ENCODE results near the gene PRX. TPM values are rescaled to one million over a fixed set of nuclear protein-coding genes. Genes with fewer than 3 reads are reported as not detected.
"Not testable (repeated sequence)": the region's sequence is repeated elsewhere in the genome, so short reads cannot be mapped to it uniquely, and the experiment has no call there.

PRX gene, protein sequence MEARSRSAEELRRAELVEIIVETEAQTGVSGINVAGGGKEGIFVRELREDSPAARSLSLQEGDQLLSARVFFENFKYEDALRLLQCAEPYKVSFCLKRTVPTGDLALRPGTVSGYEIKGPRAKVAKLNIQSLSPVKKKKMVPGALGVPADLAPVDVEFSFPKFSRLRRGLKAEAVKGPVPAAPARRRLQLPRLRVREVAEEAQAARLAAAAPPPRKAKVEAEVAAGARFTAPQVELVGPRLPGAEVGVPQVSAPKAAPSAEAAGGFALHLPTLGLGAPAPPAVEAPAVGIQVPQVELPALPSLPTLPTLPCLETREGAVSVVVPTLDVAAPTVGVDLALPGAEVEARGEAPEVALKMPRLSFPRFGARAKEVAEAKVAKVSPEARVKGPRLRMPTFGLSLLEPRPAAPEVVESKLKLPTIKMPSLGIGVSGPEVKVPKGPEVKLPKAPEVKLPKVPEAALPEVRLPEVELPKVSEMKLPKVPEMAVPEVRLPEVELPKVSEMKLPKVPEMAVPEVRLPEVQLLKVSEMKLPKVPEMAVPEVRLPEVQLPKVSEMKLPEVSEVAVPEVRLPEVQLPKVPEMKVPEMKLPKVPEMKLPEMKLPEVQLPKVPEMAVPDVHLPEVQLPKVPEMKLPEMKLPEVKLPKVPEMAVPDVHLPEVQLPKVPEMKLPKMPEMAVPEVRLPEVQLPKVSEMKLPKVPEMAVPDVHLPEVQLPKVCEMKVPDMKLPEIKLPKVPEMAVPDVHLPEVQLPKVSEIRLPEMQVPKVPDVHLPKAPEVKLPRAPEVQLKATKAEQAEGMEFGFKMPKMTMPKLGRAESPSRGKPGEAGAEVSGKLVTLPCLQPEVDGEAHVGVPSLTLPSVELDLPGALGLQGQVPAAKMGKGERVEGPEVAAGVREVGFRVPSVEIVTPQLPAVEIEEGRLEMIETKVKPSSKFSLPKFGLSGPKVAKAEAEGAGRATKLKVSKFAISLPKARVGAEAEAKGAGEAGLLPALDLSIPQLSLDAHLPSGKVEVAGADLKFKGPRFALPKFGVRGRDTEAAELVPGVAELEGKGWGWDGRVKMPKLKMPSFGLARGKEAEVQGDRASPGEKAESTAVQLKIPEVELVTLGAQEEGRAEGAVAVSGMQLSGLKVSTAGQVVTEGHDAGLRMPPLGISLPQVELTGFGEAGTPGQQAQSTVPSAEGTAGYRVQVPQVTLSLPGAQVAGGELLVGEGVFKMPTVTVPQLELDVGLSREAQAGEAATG (N-terminal part only)
- total RNA-seq (10 to 100 TPM; 28.7 to 51.7 TPM), polyA plus RNA-seq (ENCODE audit: insufficient read length in 2 of 2) (1 to 10 TPM; 6.1 to 9.7 TPM)
- long read RNA-seq, donor 1, full-length matches to known transcripts, result 2 of 2 reads
- long read RNA-seq, donor 1, partial matches to known transcripts, result 0 of 2 reads
- long read RNA-seq, donor 1, other reads (novel, unspliced or antisense), result 0 of 2 reads
- long read RNA-seq, donor 2, result 0 reads
- long read RNA-seq, donor 3, result 0 reads
- long read RNA-seq, donor 4, result 0 reads

DNA sequence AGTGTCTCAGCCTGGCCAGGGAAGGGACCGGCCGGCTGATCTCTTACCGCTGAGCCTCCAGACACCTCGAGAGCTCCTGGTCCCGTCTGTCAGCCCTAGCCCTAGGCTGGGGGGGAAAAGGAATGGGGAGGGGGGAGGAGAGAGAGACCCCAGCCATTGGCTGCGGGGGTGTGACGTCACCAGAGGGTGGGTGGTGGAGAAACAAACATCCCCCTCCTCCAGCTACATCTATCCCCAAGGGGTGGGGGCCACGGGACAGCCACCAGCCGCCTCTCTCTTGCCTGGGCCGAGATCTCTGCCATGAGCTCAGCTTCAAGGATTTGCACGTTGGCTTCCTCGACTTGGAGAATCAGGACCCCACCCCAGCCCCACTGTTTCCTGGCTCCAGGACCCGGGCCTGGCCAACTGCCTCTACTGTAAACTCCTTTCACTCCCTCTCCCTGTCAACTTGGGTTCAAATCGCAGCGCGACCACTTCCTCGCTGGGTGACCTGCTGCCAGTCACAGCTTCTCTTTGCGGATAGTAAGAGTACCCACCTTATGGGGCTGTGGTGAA lies at the start of gene PRX:
Gene PRX (minus strand): TSS at position 88 of the 555 bp plus-strand sequence. CDS start 5,446 bp downstream, outside the sequence.
- H3K9me3 ChIP-seq (ENCODE audit: control insufficient read depth, insufficient read depth, low read length), result no peaks in the 10 kb centered on the region
- WGBS (ENCODE audit: insufficient coverage), result 26% methylated on average over 11 of the region's 18 CpGs
- peaks cover 37% of the 10 kb centered on the region for H3K4me1 ChIP-seq (ENCODE audit: control insufficient read depth, insufficient read depth, low read length)
- peak within 1 kb of the TSS; percentile 61 for H3K27ac ChIP-seq (ENCODE audit: low read depth, low read length)
- no peaks in the 10 kb centered on the region for H3K27me3 ChIP-seq (ENCODE audit: control insufficient read depth, insufficient read depth, low read length)
- H3K36me3 ChIP-seq (ENCODE audit: control insufficient read depth, insufficient read depth, low read length), result no peaks in the 10 kb centered on the region
- H3K4me3 ChIP-seq (ENCODE audit: low read depth, low read length), result peak within 1 kb of the TSS; percentile 12
- peak in 2 of 6 donors; percentile 12 to 68 for DNase-seq (ENCODE audit: low read depth in 4 of 6, low spot score in 6 of 6)

DNA sequence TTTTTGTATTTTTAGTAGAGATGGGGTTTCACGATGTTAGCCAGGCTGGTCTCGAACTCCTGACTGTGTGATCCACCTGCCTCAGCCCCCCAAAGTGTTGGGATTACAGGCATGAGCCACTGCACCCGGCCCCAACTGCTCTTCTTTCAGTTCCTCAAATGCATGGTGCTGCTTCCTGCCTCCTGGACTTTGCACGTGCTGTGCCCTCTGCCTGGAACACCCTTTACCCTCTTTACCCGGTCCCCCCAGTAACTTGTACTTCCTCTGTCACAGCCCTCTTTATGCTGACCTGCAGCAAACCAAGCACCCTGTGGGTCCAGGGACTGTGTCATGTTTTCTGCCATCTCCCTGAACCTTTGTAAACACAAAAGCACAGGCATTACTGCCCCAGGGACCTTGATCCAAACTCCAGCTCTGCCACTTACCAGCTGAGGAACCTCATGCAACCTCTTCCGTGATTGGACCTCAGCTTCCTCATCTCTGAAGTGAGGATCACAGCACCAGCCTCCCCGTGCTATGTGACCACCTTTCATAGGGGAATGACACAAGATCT lies 48.6 kb upstream of the PRX start:
- no peak overlapping the region for H3K4me3 ChIP-seq (ENCODE audit: low read depth, low read length)
- peaks cover 22% of the 10 kb centered on the region for H3K4me1 ChIP-seq (ENCODE audit: control insufficient read depth, insufficient read depth, low read length)
- H3K9me3 ChIP-seq (ENCODE audit: control insufficient read depth, insufficient read depth, low read length), result no peaks in the 10 kb centered on the region
- H3K27ac ChIP-seq (ENCODE audit: low read depth, low read length), result no peak overlapping the region
- no peaks in the 10 kb centered on the region for H3K27me3 ChIP-seq (ENCODE audit: control insufficient read depth, insufficient read depth, low read length)
- 83% methylated on average over 6 of the region's 7 CpGs for WGBS (ENCODE audit: insufficient coverage)
- H3K36me3 ChIP-seq (ENCODE audit: control insufficient read depth, insufficient read depth, low read length), result no peaks in the 10 kb centered on the region
- no peak for DNase-seq (ENCODE audit: low read depth in 4 of 6, low spot score in 6 of 6)

DNA sequence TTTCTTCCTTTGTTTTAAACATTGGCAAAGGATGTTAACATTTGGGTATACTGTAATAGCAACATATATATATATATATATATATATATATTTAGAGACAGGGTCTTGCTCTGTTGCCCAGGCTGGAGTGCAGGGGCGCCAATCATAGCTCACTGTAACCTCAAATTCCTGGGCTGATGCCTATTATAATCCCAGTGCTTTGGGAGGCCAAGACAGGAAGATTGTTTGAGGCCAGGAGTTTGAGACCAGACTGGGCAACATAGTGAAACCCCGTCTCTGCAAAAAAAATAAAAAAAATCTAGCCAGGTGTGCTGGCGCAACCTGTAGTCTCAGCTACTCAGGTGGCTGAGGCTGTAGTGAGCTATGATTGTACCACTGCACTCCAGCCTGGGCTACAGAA lies 47.0 kb upstream of the PRX start:
- Histone ChIP-seq H3K27ac (ENCODE audit: low read depth, low read length) (no peak overlapping the region), H3K27me3 (ENCODE audit: control insufficient read depth, insufficient read depth, low read length) (no peaks in the 10 kb centered on the region), H3K4me3 (ENCODE audit: low read depth, low read length) (no peak overlapping the region), H3K9me3 (ENCODE audit: control insufficient read depth, insufficient read depth, low read length) (no peaks in the 10 kb centered on the region), H3K36me3 (ENCODE audit: control insufficient read depth, insufficient read depth, low read length) (no peaks in the 10 kb centered on the region), H3K4me1 (ENCODE audit: control insufficient read depth, insufficient read depth, low read length) (peaks cover 7% of the 10 kb centered on the region)
- DNase-seq (ENCODE audit: low read depth in 4 of 6, low spot score in 6 of 6), result no peak
- 100% methylated on average over 1 of the region's 3 CpGs for WGBS (ENCODE audit: insufficient coverage)

DNA sequence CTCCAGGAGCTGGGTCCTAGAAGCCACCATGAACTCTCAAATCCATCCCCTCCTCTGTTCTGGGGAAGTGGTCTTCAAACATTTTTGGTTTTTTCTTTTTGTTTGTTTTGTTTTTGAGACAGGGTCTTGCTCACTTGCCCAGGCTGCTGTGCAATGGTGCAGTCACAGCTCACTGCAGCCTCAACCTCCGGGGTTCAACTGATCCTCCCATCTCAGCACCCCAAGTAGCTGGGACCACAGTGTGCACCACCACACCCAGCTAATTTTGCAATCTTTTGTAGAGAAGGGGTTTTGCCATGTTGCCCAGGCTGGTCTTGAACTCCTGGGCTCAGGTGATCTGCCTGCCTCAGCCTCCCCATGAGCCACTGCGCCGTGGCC lies 45.4 kb upstream of the PRX start:
- H3K9me3 ChIP-seq (ENCODE audit: control insufficient read depth, insufficient read depth, low read length), result no peaks in the 10 kb centered on the region
- H3K27ac ChIP-seq (ENCODE audit: low read depth, low read length), result no peak overlapping the region
- H3K4me1 ChIP-seq (ENCODE audit: control insufficient read depth, insufficient read depth, low read length), result no peaks in the 10 kb centered on the region
- H3K4me3 ChIP-seq (ENCODE audit: low read depth, low read length), result no peak overlapping the region
- H3K36me3 ChIP-seq (ENCODE audit: control insufficient read depth, insufficient read depth, low read length), result no peaks in the 10 kb centered on the region
- 100% methylated on average over 1 of the region's 3 CpGs for WGBS (ENCODE audit: insufficient coverage)
- DNase-seq (ENCODE audit: low read depth in 4 of 6, low spot score in 6 of 6), result no peak
- no peaks in the 10 kb centered on the region for H3K27me3 ChIP-seq (ENCODE audit: control insufficient read depth, insufficient read depth, low read length)

DNA sequence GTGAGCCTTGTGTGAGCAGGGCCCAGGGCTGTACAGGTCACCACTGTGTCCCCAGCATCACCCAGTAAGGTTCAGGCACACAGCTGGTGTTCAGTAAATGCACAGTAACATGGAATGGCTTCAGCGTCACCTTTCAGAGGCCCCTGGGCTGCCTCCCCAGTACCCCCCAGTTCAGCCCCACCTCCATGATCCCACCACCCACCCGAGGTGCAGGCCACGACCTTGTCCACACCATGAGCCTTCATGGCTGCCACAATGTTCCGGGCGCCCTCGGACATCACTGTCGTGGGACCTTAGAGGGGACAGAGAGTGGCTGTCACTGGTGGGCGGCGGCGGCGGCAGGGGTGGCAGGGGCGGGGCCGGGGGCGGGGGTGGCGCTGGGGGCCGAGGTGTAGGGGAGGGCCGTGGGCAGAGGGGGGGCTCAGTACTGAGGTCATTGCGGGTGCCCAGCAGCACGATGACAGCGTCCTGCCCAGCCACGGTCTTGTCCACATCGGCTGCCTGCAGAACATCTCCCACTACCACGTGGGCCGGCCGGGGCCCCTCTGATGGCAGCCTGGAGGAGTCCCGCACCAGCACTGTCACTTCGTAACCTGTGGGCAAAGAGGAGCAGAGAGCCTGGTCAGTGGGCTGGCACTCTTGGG lies 44.9 kb upstream of the PRX start:
- WGBS (ENCODE audit: insufficient coverage), result 88% methylated on average over 16 of the region's 27 CpGs
- Histone ChIP-seq H3K9me3 (ENCODE audit: control insufficient read depth, insufficient read depth, low read length) (no peaks in the 10 kb centered on the region), H3K4me3 (ENCODE audit: low read depth, low read length) (no peak overlapping the region), H3K36me3 (ENCODE audit: control insufficient read depth, insufficient read depth, low read length) (no peaks in the 10 kb centered on the region), H3K27ac (ENCODE audit: low read depth, low read length) (no peak overlapping the region), H3K27me3 (ENCODE audit: control insufficient read depth, insufficient read depth, low read length) (no peaks in the 10 kb centered on the region), H3K4me1 (ENCODE audit: control insufficient read depth, insufficient read depth, low read length) (no peaks in the 10 kb centered on the region)
- DNase-seq (ENCODE audit: low read depth in 4 of 6, low spot score in 6 of 6), result no peak

DNA sequence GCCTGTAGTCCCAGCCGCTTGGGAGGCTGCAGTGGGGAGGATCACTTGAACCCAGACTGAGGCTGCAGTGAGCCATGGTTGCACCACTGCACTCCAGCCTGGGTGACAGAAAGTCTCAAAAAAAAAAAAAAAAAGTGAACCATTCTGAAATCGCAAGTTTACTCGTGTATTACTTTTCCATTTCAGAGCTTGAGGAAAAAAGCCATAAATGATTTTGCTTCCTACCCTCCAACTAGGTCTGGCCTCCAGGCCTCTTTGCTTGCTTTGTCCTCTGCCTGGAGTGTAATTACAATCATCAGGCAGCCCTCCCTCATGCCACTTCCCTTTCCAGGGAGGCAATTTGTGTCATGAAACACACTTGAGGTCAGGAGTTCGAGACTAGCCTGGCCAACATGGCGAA lies 43.9 kb upstream of the PRX start:
- 93% methylated on average over 3 of the region's 5 CpGs for WGBS (ENCODE audit: insufficient coverage)
- Histone ChIP-seq H3K4me3 (ENCODE audit: low read depth, low read length) (no peak overlapping the region), H3K36me3 (ENCODE audit: control insufficient read depth, insufficient read depth, low read length) (no peaks in the 10 kb centered on the region), H3K9me3 (ENCODE audit: control insufficient read depth, insufficient read depth, low read length) (no peaks in the 10 kb centered on the region), H3K4me1 (ENCODE audit: control insufficient read depth, insufficient read depth, low read length) (no peaks in the 10 kb centered on the region), H3K27me3 (ENCODE audit: control insufficient read depth, insufficient read depth, low read length) (no peaks in the 10 kb centered on the region), H3K27ac (ENCODE audit: low read depth, low read length) (no peak overlapping the region)
- no peak for DNase-seq (ENCODE audit: low read depth in 4 of 6, low spot score in 6 of 6)

DNA sequence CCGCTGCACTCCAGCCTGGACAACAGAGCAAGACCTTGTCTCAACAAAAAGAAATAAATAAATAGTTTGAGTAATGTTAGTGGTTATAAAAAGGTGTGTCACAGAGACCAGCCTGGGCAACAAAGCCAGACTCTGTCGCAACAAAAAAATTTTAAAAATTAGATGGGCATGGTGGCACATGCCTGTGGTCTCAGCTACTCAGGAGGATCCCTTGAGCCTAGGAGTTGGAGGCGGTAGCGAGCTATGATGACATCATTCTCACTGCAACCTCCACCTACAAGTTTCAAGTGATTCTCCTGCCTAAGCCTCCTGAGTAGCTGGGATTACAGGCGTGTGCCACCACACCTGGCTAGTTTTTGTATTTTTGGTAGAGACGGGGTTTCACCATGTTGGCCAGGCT lies 40.8 kb upstream of the PRX start:
- H3K4me3 ChIP-seq (ENCODE audit: low read depth, low read length); H3K4me1 ChIP-seq (ENCODE audit: control insufficient read depth, insufficient read depth, low read length); H3K9me3 ChIP-seq (ENCODE audit: control insufficient read depth, insufficient read depth, low read length); H3K27me3 ChIP-seq (ENCODE audit: control insufficient read depth, insufficient read depth, low read length); H3K27ac ChIP-seq (ENCODE audit: low read depth, low read length); H3K36me3 ChIP-seq (ENCODE audit: control insufficient read depth, insufficient read depth, low read length); DNase-seq (ENCODE audit: low read depth in 4 of 6, low spot score in 6 of 6): not testable (repeated sequence)
- WGBS (ENCODE audit: insufficient coverage), result 95% methylated on average over 4 of the region's 6 CpGs

DNA sequence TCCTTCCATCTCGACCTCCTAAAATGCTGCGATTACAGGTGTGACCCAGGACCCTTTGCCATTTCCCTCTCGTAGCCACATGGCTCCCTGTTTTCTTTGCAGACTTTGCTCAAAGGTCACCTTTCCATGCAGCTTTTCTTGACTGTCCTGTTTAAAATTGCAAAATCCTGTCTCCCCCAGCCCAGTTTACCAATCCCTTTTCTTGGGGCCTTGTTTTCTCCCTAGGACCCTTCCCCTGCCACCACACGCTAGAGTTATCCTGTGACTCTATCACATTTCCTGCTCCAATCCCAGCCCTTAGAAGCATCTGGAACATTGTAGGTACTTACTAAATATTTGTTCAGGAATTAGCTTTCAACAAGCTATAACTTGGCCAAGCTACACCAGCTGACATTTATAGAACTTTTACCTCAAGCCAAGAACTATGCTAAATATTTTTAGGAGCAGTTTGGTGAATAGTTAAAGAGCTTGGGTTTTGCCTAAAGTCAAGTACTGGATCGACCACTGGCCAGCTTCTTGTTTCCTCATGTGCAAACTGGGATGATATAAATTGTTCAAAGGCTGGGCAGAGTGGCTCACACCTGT lies 40.1 kb upstream of the PRX start:
- 95% methylated on average over 4 of the region's 5 CpGs for WGBS (ENCODE audit: insufficient coverage)
- Histone ChIP-seq H3K4me1 (ENCODE audit: control insufficient read depth, insufficient read depth, low read length) (no peaks in the 10 kb centered on the region), H3K27ac (ENCODE audit: low read depth, low read length) (no peak overlapping the region), H3K9me3 (ENCODE audit: control insufficient read depth, insufficient read depth, low read length) (no peaks in the 10 kb centered on the region), H3K27me3 (ENCODE audit: control insufficient read depth, insufficient read depth, low read length) (no peaks in the 10 kb centered on the region), H3K4me3 (ENCODE audit: low read depth, low read length) (no peak overlapping the region), H3K36me3 (ENCODE audit: control insufficient read depth, insufficient read depth, low read length) (no peaks in the 10 kb centered on the region)
- no peak for DNase-seq (ENCODE audit: low read depth in 4 of 6, low spot score in 6 of 6)
